Measurements from ENCODE around the gene PTPRU.

- TF ChIP-seq CTCF (IDR thresholded peaks at IDR 0.05; ENCODE audit: low read length), result no peak
- TF ChIP-seq EZH2 (optimal IDR thresholded peaks at IDR 0.05; ENCODE audit: low read depth, low read length), result no peak
- no peak for TF ChIP-seq EZH2phosphoT487 (IDR thresholded peaks at IDR 0.05; ENCODE audit: low read length)
Measured at GRCh38 chr1:29255134-29255666, 18.9 kb downstream of the PTPRU start.
